Fibroblast of mammary gland (primary cell): Measurements from ENCODE around the gene PRR3.

ENCODE experiments used
- DNase-seq: peaks from one replicate; pipeline ENCODE4 v3.0.0-alpha.2; 2010; ENCODE audit warnings: low read depth
- H3K4me3 ChIP-seq: 2 replicates; pipeline ENCODE4 v1.5.1; 2011; ENCODE audit warnings: low read depth, mild to moderate bottlenecking, low read length, moderate library complexity; ENCODE audit not compliant: control insufficient read depth
- TF ChIP-seq, protein P1 (sequence below): conservative IDR thresholded peaks from 2 replicates; pipeline ENCODE4 v1.5.1; 2011; ENCODE audit warnings: low read depth, low read length, inconsistent platforms; ENCODE audit not compliant: control insufficient read depth, insufficient read depth

The PRR3 gene

DNA sequence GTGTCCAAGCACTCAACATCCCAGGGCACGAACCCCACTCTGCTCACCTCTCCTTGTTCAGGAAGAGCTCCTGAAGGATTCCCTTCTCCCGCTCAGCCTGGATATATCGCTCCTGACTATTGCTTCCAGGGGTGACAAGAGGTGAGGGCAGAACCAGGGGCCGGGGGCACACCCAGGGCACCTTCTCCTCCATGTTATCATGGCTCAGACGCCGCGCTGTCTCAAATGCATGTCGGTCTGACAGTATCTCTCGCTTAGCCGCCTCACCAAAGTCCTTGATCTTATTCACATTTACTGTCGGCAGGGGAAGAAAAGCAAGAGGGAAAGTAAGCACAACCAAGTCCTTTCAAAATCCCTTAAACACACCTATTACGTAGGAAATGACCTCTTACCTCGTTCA, 46.9 kb downstream of the PRR3 start:
- DNase-seq: no peak
- TF ChIP-seq, protein P1, sequence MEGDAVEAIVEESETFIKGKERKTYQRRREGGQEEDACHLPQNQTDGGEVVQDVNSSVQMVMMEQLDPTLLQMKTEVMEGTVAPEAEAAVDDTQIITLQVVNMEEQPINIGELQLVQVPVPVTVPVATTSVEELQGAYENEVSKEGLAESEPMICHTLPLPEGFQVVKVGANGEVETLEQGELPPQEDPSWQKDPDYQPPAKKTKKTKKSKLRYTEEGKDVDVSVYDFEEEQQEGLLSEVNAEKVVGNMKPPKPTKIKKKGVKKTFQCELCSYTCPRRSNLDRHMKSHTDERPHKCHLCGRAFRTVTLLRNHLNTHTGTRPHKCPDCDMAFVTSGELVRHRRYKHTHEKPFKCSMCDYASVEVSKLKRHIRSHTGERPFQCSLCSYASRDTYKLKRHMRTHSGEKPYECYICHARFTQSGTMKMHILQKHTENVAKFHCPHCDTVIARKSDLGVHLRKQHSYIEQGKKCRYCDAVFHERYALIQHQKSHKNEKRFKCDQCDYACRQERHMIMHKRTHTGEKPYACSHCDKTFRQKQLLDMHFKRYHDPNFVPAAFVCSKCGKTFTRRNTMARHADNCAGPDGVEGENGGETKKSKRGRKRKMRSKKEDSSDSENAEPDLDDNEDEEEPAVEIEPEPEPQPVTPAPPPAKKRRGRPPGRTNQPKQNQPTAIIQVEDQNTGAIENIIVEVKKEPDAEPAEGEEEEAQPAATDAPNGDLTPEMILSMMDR: no peak
- H3K4me3 ChIP-seq: no peak overlapping the region

DNA sequence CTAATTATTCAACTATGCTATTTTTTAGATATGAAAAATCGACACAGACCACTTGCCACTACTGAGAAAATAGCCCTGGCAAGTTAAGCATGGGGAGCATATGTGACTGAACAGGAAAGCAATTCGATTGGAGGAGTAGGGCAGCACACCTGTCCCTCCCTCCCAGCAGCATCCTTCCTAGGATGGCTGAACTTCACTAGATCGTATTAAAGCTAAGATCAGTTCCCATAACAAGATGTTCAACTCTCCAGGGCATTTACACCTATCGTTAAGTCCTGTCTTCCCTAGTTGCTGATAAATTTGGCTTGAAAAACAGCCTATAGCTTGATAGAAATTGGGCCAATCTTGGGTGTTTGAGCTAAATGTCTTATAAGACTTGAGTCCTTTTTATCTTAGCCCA, 53.0 kb downstream of the PRR3 start:
- H3K4me3 ChIP-seq: no peak overlapping the region
- DNase-seq: no peak
- TF ChIP-seq, protein P1: no peak

DNA sequence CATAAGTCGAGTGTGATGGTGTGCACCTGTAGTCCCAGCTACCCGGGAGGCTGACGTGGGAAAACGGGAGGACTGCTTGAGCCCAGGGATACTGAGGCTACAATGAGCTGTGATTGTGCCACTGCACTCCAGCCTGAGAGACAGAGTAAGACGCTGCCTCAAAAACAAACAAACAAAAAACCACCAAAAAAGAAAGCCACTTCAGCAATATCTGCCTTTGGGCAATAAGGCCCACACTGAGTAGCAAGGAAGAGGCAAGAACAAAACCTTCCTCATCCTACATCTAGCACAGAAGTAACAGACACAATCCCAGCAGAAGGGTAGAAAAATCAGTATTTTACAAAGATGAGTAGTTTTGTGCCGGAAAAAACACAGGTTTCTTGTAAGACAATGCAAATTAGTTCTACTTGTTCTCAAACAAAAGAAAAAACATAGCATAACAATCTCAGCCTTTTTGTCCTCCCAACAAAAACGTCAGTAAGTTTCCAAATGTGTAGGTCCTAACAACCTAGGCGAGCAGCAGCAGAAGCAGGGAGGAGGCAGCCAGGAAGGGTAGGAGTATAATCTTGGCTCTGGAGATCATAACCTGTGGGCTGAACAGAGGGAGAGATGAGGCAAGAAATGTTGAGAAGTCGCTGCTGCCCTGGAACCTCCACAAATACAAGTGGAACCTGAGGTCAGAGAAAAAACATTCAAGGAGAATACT, 54.2 kb downstream of the PRR3 start:
- TF ChIP-seq, protein P1: no peak
- DNase-seq: no peak
- no peak overlapping the region for H3K4me3 ChIP-seq

DNA sequence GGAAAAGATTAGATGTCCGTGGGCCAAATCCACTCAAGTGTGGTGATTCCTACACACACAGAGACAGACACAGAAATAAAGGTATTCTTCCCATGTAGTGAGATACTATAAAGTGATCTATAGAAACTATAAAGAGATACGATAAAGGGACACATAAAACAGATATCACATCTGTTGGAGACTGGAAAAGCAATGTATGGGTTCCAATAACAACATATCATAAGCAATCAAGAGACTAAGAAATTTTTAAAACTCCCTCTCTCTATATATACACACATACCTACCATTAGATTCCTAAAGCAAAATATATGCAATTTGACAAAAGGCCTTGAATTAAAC, 54.7 kb downstream of the PRR3 start:
- H3K4me3 ChIP-seq: no peak overlapping the region
- DNase-seq: no peak
- TF ChIP-seq, protein P1: no peak

DNA sequence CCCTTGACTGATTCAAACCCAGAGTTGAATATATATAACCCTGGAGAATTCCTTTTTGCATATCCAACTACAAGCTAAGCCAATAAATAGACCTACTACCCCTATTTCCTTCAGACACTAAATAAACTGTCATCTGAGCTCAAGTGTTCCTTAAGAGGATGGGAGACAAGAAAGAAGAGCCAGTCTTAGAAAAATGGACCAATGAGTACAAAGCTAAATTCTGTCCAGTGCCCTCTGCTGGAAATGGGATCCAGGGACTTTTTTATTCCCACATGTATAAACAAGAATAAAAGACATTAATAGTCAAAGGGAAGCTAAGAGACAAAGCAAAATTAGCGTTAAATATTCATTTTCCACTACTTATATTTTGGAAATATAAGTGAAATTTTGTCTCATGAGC, 55.1 kb downstream of the PRR3 start:
- DNase-seq: peak; percentile 61
- TF ChIP-seq, protein P1: peak; percentile 54
- no peak overlapping the region for H3K4me3 ChIP-seq

DNA sequence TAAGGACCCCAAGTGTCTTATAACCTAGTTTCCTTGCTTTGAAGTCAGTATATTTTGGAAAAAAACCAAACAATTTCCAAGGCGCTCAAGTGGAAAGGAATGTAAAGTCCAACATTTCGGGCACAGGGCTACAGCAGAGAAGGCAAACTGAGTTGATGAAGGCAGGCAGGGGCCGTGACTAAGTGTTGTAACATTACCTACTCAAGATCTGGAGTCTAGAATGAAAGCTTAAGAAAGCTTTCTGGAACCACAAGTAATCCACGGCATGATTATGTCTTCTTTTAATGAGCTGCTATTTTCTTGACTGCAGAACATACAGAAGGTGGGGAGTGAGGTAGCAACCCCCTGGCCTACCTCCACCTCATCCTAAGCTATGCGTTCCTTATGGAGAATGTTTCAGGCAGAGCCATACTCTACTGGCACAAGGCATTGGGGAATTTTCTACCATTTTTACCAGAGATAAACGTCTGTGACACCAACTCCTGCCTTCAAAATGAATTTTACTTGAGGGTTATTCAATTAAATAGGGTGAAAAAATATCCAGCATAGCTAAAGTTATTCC, 55.7 kb downstream of the PRR3 start:
- TF ChIP-seq, protein P1: no peak
- H3K4me3 ChIP-seq: no peak overlapping the region
- DNase-seq: peak; percentile 65
